Astrocyte (in vitro differentiated cells and primary cell): ENCODE results near the gene JAML. TPM values are rescaled to one million over a fixed set of nuclear protein-coding genes. Genes with fewer than 3 reads are reported as not detected.

Source experiments
- DNase-seq: peaks from one replicate; pipeline ENCODE4 v3.0.0-alpha.2; 2010; ENCODE audit warnings: low read depth
- FAIRE-seq: peaks from 2 replicates; lab custom pipeline; 2011; peaks lifted over from hg19 to GRCh38; lab: Jason Lieb, UNC
- H2AFZ ChIP-seq: 2 replicates; pipeline ENCODE4 v1.6.0; 2012; ENCODE audit warnings: low read depth, low read length, inconsistent platforms
- H3K27ac ChIP-seq: 2 replicates; pipeline ENCODE4 v1.5.1; 2011; ENCODE audit warnings: low read depth, low read length, inconsistent platforms
- H3K27me3 ChIP-seq: 2 replicates; pipeline ENCODE4 v1.6.0; 2011; ENCODE audit warnings: low read length, inconsistent platforms; ENCODE audit not compliant: insufficient read depth
- H3K36me3 ChIP-seq: 2 replicates; pipeline ENCODE4 v1.5.1; 2011; ENCODE audit warnings: low read length, inconsistent platforms; ENCODE audit not compliant: insufficient read depth
- H3K4me1 ChIP-seq: 2 replicates; pipeline ENCODE4 v1.5.1; 2011; ENCODE audit warnings: low read length, inconsistent platforms; ENCODE audit not compliant: insufficient read depth
- H3K4me2 ChIP-seq: 2 replicates; pipeline ENCODE4 v1.6.0; 2012; ENCODE audit warnings: low read length, inconsistent platforms
- H3K4me3 ChIP-seq: 2 replicates; pipeline ENCODE4 v1.5.1; 2011; ENCODE audit warnings: low read depth, mild to moderate bottlenecking, low read length, inconsistent platforms; ENCODE audit not compliant: insufficient read depth
- H3K79me2 ChIP-seq: 2 replicates; pipeline ENCODE4 v1.6.0; 2012; ENCODE audit warnings: mild to moderate bottlenecking, low read length, inconsistent platforms; ENCODE audit not compliant: insufficient read depth
- H3K9ac ChIP-seq: 2 replicates; pipeline ENCODE4 v1.6.0; 2012; ENCODE audit warnings: mild to moderate bottlenecking, low read length, inconsistent platforms
- H3K9me3 ChIP-seq: 2 replicates; pipeline ENCODE4 v1.5.1; 2012; ENCODE audit warnings: low read depth, mild to moderate bottlenecking, low read length, inconsistent platforms; ENCODE audit not compliant: insufficient read depth
- H4K20me1 ChIP-seq: 2 replicates; pipeline ENCODE4 v1.6.0; 2012; ENCODE audit warnings: low read length, inconsistent platforms; ENCODE audit not compliant: insufficient read depth
- H3K27ac Mint-ChIP-seq: one replicate; pipeline ENCODE4 v1.8.0; 2021; ENCODE audit warnings: mild to moderate bottlenecking, mixed read lengths; ENCODE audit not compliant: unreplicated experiment
- H3K27me3 Mint-ChIP-seq: one replicate; pipeline ENCODE4 v1.8.0; 2021; ENCODE audit warnings: low read depth, mixed read lengths; ENCODE audit not compliant: unreplicated experiment
- H3K36me3 Mint-ChIP-seq: one replicate; pipeline ENCODE4 v1.8.0; 2021; ENCODE audit warnings: low read depth, mixed read lengths; ENCODE audit not compliant: unreplicated experiment
- H3K4me1 Mint-ChIP-seq: one replicate; pipeline ENCODE4 v1.8.0; 2021; ENCODE audit warnings: low read depth, mixed read lengths; ENCODE audit not compliant: unreplicated experiment
- H3K4me3 Mint-ChIP-seq: one replicate; pipeline ENCODE4 v1.8.0; 2021; ENCODE audit warnings: mild to moderate bottlenecking, moderate library complexity, mixed read lengths; ENCODE audit not compliant: unreplicated experiment
- H3K9me3 Mint-ChIP-seq: one replicate; pipeline ENCODE4 v1.8.0; 2021; ENCODE audit warnings: mild to moderate bottlenecking, mixed read lengths; ENCODE audit not compliant: unreplicated experiment
- EZH2 ChIP-seq: IDR thresholded peaks from 2 replicates; pipeline ENCODE4 v1.6.1; 2012; ENCODE audit warnings: mild to moderate bottlenecking, low read length, inconsistent platforms; ENCODE audit not compliant: insufficient read depth
- total RNA-seq: library from RNA; stranded (reverse); gene quantifications from 2 replicates; pipeline ENCODE4 v1.2.1, GENCODE V29; 2021
- TF ChIP-seq, protein P1 (sequence below): IDR thresholded peaks from 2 replicates; pipeline ENCODE4 v1.5.1; 2011; ENCODE audit warnings: low read depth, mild to moderate bottlenecking, inconsistent platforms, low read length, moderate library complexity; ENCODE audit not compliant: insufficient read depth

Gene JAML
- total RNA-seq, 1 donor from 2014 or later: not detected

DNA sequence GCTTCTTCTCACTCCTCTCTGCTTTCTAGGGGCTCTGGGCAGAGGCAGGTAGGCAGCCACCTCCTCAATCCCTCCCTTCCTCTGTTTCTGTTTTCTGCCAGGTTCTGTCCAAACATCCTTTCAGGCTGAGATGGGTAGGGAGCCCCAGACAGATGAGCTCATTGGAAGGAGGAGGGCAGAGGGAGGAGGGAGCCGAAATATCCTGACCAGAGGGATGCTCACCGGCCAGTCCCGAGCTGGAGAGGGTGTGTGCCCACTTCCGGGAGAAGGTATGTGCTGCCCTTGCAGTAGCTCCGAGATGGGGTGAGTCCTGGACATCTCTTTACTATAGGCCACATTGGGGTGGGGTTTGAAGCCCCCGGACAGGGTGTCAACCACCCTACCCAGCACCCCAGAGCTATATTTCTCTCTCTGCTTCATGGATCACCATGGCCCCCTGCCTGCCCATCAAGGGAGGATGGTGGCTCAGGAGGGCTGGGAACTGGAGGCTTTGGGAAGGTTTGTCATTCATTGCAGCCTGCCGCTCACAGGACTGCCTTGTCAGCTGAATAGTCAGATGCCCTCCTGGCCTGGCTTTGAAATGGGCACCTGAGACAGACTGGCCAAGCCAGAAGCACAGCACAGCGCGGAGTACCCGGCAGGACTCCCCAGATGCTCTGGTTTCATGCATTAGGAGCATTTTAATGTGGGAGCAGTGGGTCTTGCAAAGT is 67.5 kb downstream of the JAML start:
- peaks cover 67% of the 10 kb centered on the region for H3K27me3 ChIP-seq
- no peak overlapping the region for H3K4me2 ChIP-seq

DNA sequence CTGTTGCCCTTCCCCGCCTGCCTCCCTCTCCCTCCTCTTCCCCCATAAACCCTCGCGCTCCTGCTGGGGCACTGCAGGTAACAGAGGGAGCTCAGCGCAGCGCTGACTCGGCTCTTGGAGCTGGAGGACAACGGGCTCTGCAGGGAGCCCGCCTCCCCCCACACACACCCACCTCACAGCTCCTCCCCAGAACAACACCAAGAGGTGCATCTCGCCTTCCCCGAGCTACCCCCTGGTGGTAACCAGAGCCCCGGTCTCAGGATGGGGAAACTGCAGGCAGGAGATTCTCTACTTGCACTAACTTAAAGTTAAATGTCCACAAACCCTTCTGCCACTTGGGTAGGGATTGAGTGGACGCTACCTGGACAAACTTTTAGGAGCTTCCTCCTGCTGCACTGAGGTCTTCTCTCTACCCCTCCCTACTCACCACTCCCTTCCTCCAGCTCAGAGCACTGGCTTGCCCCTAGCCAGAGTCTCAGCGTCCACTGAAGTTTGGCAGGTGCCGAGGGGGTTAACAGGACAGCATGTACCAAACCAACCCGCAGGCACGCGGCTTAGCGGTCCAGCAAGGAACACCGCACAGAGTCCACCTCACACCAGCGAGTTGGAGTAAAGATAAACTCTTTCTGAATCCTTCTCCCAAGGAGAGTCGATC is 68.2 kb downstream of the JAML start:
- Mint-ChIP-seq H3K36me3 (no peaks in the 10 kb centered on the region), H3K4me3 (no peak overlapping the region), H3K9me3 (peaks cover 2% of the 10 kb centered on the region), H3K27ac (no peak overlapping the region), H3K4me1 (no peaks in the 10 kb centered on the region), H3K27me3 (peaks cover 86% of the 10 kb centered on the region)
- Histone ChIP-seq H3K4me1 (peaks cover 7% of the 10 kb centered on the region), H3K9me3 (no peaks in the 10 kb centered on the region), H3K27ac (no peak overlapping the region), H3K4me3 (no peak overlapping the region), H3K36me3 (no peaks in the 10 kb centered on the region), H2AFZ (no peak overlapping the region), H3K9ac (no peak overlapping the region), H3K79me2 (no peaks in the 10 kb centered on the region), H3K4me2 (no peak overlapping the region), H3K27me3 (peaks cover 73% of the 10 kb centered on the region), H4K20me1 (no peaks in the 10 kb centered on the region)
- TF ChIP-seq, protein P1, sequence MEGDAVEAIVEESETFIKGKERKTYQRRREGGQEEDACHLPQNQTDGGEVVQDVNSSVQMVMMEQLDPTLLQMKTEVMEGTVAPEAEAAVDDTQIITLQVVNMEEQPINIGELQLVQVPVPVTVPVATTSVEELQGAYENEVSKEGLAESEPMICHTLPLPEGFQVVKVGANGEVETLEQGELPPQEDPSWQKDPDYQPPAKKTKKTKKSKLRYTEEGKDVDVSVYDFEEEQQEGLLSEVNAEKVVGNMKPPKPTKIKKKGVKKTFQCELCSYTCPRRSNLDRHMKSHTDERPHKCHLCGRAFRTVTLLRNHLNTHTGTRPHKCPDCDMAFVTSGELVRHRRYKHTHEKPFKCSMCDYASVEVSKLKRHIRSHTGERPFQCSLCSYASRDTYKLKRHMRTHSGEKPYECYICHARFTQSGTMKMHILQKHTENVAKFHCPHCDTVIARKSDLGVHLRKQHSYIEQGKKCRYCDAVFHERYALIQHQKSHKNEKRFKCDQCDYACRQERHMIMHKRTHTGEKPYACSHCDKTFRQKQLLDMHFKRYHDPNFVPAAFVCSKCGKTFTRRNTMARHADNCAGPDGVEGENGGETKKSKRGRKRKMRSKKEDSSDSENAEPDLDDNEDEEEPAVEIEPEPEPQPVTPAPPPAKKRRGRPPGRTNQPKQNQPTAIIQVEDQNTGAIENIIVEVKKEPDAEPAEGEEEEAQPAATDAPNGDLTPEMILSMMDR: no peak
- peak; percentile 2 for TF ChIP-seq EZH2
- FAIRE-seq (no peak), DNase-seq (no peak)

More for the DNA sequence above, 67.5 kb downstream of the JAML start:
- DNase-seq (no peak), FAIRE-seq (no peak)
- H3K36me3 Mint-ChIP-seq: no peaks in the 10 kb centered on the region
- peaks cover 2% of the 10 kb centered on the region for H3K9me3 Mint-ChIP-seq
- TF ChIP-seq, protein P1: no peak
- no peak for TF ChIP-seq EZH2
- no peak overlapping the region for H3K4me3 Mint-ChIP-seq
- H3K27ac ChIP-seq: no peak overlapping the region
- H3K36me3 ChIP-seq: no peaks in the 10 kb centered on the region
- H2AFZ ChIP-seq: no peak overlapping the region
- no peaks in the 10 kb centered on the region for H4K20me1 ChIP-seq
- H3K4me1 Mint-ChIP-seq: no peaks in the 10 kb centered on the region
- H3K27ac Mint-ChIP-seq: peak overlapping the region; percentile 17
- no peaks in the 10 kb centered on the region for H3K9me3 ChIP-seq
- H3K4me1 ChIP-seq: peaks cover 3% of the 10 kb centered on the region
- no peaks in the 10 kb centered on the region for H3K79me2 ChIP-seq
- peaks cover 86% of the 10 kb centered on the region for H3K27me3 Mint-ChIP-seq
- H3K9ac ChIP-seq: no peak overlapping the region
- no peak overlapping the region for H3K4me3 ChIP-seq
